C4-2B (cell line): ENCODE measurements around the gene CTH.
"Not testable (repeated sequence)": the region's sequence is repeated elsewhere in the genome, so short reads cannot be mapped to it uniquely, and the experiment has no call there.

Experiments used
- H3K27ac ChIP-seq: fragments of 450-650 bp; 2 replicates; pipeline ENCODE4 v1.5.1; 2017
- CTCF ChIP-seq: fragments of 450-650 bp; conservative IDR thresholded peaks from 2 replicates; pipeline ENCODE4 v1.5.1; 2017; ENCODE audit warnings: mild to moderate bottlenecking
- ZFX ChIP-seq: fragments of 450-650 bp; IDR thresholded peaks from 2 replicates; pipeline ENCODE4 v1.6.1; 2017

CTH gene

DNA sequence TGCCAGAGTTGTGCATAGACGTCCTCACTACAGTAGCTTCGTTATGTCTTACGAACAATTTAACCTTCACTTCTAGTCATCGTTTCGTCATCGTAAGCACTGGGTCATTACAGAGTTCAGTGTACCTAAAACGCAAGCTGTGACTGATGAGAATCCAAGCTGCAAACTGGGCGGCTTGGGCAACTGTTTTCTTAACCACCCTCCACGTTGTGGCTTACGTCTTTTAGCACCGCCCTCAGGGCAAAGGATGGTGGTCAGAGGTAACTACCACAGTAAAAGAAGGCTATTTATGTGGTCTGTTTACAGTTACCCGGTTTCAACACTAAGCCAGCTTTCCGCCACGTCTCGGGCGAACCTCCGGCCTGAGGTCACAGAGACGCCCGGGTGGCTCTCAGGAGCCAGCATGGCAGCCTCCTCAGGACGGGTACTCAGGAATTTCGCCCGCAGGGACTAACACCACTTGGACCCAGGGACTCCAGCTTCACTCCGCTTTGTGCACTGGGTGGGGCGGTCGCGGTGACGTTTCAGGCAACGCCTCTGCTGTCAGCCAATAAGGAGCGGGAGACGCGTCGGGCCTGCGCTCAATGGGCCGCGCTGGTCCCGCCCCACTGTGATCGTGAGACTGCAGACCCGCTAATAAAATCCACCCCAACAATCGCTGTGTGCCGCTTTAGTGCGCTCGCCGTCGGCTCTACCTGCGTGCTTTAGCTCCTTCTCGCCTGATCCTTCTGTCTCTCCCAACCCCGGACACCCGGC lies at the start of gene CTH:
CTH (plus strand) TSS at position 665 of the 756 bp plus-strand sequence. CDS start 148 bp downstream, outside the sequence.
- H3K27ac ChIP-seq = peak within 1 kb of the TSS; percentile 73
- TF ChIP-seq CTCF (no peak), ZFX (no peak)

GRCh38 chr1:70361727-70362398 lies 49.2 kb upstream of the CTH start:
- no peak overlapping the region for H3K27ac ChIP-seq

GRCh38 chr1:70364439-70364838 lies 46.6 kb upstream of the CTH start:
- TF ChIP-seq CTCF = no peak
- TF ChIP-seq ZFX = no peak
- H3K27ac ChIP-seq = no peak overlapping the region

More at GRCh38 chr1:70361727-70362398, 49.2 kb upstream of the CTH start:
- TF ChIP-seq CTCF = no peak
- no peak for TF ChIP-seq ZFX

GRCh38 chr1:70366425-70366952 lies 44.6 kb upstream of the CTH start:
- H3K27ac ChIP-seq = not testable (repeated sequence)

DNA sequence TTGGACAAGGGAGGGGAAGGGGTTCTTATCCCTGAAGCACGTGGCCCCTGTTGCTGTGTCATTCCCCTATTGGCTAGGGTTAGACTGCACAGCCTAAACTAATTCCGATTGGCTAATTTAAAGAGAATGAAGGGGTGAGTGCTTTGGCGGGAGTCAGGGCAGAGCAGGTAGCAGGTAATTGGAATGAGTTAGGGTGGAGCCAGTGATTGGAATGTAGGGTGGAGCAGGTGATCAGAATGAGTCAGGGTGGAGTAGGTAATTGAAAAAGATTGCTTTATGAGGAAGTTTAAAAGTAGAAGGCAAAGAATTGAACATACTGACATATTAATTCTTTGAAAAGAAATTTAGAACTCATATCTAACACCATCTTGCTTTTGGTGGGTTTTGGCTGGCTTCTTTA lies 44.1 kb upstream of the CTH start:
- H3K27ac ChIP-seq = not testable (repeated sequence)

GRCh38 chr1:70367397-70367796 lies 43.7 kb upstream of the CTH start:
- not testable (repeated sequence) for H3K27ac ChIP-seq

GRCh38 chr1:70371586-70371985 lies 39.5 kb upstream of the CTH start:
- not testable (repeated sequence) for H3K27ac ChIP-seq

DNA sequence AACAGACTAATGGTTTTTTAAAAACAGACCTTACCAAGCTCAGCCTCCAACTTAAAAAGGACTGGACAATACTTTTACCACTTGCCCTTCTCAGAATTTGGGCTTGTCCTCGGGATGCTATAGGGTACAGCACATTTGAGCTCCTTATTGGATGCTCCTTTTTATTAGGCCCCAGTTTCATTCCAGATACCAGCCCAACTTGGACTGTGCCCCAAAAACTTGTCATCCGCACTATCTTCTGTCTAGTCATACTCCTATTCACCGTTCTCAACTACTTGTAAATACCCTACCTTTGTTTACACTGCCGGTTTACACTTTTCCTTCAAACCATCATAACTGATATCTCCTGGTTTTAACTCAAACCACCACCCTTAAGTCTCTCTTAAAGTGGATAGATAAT lies 38.6 kb upstream of the CTH start:
- TF ChIP-seq ZFX (no peak), CTCF (no peak)
- no peak overlapping the region for H3K27ac ChIP-seq

GRCh38 chr1:70373580-70373979 lies 37.5 kb upstream of the CTH start:
- H3K27ac ChIP-seq = not testable (repeated sequence)

- TF ChIP-seq CTCF (no peak), ZFX (no peak)
- no peak overlapping the region for H3K27ac ChIP-seq
Measured at GRCh38 chr1:70376196-70376595, 34.9 kb upstream of the CTH start.
